OCI-LY7 (cell line): ENCODE results near the gene PPY.

Experiments used
- CTCF ChIP-seq: fragments of 200-600 bp; sonication (generic); conservative IDR thresholded peaks from 2 replicates; pipeline ENCODE4 v1.5.1; 2014; ENCODE audit warnings: mild to moderate bottlenecking, antibody characterized with exemption, low read length, moderate library complexity, mixed read lengths
- EZH2phosphoT487 ChIP-seq: fragments of 200-600 bp; sonication (generic); IDR thresholded peaks from 2 replicates; pipeline ENCODE4 v1.6.1; 2018; ENCODE audit warnings: low read depth, borderline replicate concordance, mild to moderate bottlenecking, mixed run types, antibody characterized with exemption, low read length, moderate library complexity, mixed read lengths

- TF ChIP-seq CTCF (no peak), EZH2phosphoT487 (no peak)
These were observed 42.2 kb upstream of the PPY start for GRCh38 chr17:43984521-43984920.
